GM18526 (cell line): ENCODE data around the gene TNFRSF19.

Experiments
- POLR2A ChIP-seq: IDR thresholded peaks from 3 replicates; pipeline ENCODE4 v1.6.1; 2011; ENCODE audit not compliant: insufficient read length; ENCODE audit errors: extremely low read depth

Gene TNFRSF19

GRCh38 chr13:23724196-23724970 is 154.2 kb downstream of the TNFRSF19 start:
- no peak for TF ChIP-seq POLR2A
